GM19324 (cell line): ENCODE measurements around the gene NR2C2AP.
"Not testable (repeated sequence)": the region's sequence is repeated elsewhere in the genome, so short reads cannot be mapped to it uniquely, and the experiment has no call there.

Experiments
- ATAC-seq: cut with Tn5 transposase; IDR thresholded peaks from one replicate; pipeline ENCODE4 v1.9.1; 2021; ENCODE audit warnings: mild to moderate bottlenecking, moderate library complexity; ENCODE audit not compliant: unreplicated experiment, low FRiP score

The NR2C2AP gene, protein sequence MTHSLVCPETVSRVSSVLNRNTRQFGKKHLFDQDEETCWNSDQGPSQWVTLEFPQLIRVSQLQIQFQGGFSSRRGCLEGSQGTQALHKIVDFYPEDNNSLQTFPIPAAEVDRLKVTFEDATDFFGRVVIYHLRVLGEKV

DNA sequence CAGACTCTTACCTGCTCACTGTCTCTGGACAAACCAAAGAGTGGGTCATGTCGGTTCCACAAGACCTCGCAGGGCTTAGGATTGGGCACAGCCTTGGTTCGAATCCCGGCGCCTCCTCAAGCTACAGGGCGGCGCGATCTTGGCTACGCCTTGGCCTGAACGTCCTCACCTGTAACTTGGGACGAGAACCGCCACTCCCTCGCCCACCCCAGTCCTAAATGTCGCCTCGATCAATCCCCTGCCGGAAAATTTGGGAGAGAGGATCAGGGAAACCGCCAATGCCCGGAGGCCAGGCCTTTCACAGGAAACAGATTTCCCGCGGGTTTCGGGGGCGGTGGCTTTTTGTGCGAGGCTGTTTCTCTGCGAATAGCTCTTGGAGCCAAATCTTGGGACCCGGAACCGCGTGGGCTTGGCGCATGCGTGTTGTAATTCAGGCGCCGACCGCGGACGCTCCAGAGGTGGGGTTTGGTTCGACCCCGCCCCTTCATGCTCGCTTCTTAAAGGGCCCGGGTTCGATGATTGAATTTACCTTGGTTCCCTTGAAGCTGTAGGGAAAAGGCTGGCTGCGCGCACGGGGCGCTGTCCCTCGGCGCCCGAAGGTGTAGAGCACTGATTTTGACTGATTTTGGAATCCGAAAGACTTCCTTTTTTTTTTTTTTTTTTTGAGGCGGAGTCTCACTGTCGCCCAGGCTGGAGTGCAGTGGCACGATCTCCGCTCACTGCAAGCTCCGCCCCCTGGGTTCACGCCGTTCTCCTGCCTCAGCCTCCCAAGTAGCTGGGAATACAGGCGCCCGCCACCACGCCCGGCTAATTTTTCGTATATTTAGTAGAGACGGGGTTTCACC is at the start of gene NR2C2AP:
TSS of gene NR2C2AP (minus strand) at position 403 of the 845 bp plus-strand sequence. CDS start at position 49, 354 bp downstream.
- peak; percentile 75 for ATAC-seq

DNA sequence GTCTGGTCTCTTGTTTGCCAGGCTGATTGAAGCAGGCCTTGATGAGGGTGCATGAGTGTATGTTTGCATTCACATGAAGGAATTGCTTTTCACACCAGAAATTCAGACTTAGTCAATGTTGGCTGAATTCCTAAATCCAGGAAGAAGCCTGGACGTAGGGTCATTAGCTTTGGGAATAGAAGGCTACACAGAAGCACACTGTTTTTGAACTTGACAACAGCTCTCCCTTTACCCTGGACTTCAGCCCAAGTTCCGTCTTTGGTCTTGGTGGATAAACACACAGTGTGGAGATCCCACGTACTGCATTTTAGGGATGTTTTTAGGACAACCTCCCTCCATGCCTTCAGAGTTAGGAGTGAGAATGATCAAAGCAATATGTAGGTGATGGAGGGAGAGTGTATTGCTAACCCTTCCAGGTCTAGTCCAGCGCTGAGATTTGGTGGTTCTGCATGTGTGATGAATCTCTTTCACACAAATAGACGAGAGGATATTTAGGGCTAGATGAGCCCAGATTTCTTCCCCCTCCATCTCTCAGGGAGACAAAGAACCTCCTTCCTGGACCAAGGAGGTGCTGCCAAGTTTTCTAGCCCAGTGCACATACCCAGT is 47.1 kb upstream of the NR2C2AP start:
- no peak for ATAC-seq

DNA sequence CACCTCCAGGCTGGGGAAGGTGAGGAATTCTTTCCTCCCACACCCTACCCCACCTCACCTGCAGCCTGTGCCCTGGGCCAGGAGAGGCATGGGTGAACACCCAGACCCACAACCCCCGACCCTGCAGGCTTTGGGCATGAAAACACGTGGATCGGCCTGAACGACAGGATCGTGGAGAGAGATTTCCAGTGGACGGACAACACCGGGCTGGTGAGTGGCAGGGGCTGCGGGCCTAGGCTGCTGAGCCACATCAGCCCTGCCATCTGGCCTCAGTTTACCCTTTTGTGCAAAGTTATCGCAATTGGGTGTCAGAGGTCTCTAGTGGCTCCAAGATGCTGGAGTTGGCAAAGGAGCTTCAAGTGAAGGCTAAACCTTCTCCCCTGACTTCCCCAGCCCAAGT is 37.3 kb upstream of the NR2C2AP start:
- no peak for ATAC-seq

DNA sequence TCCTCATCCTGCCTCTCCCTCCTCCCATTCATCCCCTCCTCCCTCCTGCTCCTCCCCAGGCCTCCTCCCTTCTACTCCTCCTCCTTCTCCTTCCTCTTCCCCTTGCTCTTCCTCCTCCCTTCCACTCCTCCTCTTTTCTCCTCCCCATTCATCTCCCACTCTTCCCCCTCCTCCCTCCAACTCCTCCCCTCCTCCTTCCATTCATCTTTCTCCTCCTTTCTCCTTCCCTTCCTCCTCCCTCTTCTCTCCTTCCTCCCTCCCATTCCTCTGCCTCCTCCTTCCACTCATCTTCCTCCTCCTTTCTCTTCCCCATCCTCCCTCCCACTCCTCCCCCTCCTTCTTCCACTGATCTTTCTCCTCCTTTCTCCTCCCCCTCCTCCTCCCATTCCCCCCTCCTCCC is 36.5 kb upstream of the NR2C2AP start:
- ATAC-seq = no peak

DNA sequence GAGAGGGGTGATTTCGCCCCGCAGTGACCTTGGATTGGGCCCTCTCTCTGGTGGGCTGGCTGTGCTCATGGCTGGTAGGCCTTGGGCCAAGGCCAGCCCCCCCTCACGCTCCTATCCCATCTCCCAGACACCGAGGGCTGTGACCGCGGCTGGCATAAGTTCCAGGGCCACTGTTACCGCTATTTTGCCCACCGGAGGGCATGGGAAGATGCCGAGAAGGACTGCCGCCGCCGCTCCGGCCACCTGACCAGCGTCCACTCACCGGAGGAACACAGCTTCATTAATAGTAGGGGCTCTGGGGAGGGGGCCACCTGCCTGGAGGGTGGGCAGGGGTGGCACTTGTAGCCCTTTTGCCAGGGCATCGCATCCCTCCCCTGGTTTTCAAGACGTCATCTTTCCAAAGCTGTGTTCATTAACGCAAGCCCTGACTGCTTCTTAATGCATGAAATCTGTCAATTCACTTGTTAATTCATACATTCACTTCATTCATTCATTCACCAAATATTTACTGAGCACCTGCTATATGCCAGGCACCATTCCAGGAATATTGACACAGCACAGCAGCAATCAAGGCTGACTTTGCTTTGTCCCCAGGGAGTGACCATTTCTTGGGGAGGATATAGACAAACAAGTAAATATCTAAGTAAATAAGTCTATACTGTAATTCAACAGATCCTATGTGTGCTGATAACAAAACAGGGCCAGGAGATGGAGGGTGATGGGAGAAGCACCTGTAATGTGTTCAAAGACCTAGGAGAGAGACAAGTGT is 35.1 kb upstream of the NR2C2AP start:
- ATAC-seq = no peak

DNA sequence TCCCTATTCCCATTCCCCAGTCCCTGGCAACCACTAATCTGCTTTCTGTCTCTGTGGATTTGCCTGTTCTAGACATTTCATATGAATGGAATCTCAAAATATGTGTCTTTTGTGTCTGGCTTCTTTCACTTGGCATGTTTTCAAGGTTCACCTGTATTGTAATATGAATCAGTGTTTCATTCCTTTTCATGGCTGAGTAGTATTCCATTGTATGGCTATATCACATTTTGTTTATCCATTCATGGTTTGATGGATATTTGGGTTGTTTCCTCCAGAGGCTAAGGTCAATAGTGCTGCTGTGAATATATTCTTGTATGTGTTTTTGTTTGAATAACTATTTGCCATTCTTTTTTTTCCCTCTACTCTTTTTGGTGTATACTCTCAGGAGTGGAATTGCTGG is 33.0 kb upstream of the NR2C2AP start:
- ATAC-seq = no peak

DNA sequence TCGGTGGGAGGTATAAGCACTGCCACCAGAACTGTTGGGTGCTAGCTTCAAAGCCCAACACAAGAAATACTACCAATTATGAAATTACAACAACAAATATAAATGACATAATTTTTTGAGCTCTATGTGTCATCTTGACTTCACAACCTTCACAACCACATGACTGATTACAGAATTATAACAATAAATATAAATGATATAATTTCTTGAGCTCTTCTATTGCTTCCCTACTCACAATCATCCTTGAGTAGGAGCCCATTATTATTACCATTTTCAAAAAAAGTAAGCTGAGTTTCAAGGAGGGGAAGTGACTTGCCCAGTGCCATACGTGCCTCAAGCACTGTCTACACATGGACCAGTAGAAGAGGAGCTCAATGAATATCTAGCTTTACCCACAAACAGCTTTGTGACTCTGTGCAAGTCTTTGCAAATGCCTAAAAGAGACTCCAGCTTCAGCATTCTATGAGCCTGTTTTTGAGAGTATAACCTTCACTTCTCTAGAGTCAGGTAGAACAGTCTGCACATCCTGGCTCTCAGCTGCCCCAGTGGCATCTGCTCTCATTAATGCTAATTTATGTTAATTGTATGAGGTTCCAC is 31.1 kb upstream of the NR2C2AP start:
- ATAC-seq = no peak

DNA sequence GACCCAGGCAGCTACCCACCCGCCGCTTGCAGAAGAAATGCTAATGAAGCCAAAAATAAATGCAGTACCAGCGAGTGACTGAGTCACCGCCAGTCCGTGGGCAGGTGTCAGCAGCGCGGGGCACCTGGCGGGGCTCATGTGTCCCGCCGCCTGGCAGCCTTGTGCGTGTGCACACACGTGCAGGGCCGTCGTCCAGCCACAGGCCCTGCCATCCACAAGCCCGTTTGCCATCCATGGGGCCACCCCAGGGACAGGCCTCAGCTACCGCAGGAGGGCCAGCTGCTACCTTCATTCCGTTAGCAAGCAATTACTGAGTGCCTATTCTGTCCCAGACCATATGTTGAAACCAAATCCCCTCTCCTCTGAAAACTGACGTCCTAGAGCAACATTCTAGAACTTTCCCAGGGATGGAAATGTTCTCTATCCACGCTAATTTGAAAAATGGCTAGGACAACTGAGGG is 29.1 kb upstream of the NR2C2AP start:
- ATAC-seq = no peak

DNA sequence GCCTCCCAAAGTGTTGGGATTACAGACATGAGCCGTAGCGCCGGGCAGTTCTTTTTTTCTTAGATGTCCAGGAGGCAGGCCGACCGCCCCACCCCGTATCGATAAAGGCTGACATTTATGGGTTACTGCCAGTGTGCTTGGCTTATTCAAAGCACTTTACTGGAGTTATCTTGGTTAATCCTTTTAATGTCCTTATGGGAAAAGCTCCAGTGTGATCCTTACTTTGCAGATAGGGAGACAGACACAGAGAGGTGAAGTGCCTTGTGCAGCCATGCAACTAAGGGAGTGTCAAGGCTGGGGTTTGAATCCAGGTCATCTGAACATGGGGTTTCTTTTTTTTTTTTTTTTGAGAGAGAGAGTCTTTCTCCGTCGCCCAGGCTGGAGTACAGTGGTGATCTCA is 27.8 kb upstream of the NR2C2AP start:
- no peak for ATAC-seq

DNA sequence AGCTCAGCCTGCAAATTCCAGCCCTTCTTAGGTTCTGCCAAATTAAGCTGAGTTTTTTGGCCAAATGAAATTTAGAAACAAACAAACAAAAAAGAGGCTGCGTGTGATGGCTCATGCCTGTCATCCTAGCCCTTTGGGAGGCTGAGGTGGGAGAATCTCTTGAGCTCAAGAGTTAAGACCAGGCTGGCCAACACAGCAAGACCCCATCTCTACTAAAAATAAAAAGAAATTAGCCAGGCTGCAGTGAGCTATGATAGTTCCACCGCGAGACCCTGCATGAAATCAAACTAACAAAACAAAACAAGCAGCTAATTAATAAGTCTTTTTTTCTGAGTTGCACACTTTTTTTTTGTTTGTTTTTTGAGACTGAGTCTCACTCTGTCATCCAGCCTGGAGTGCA is 26.5 kb upstream of the NR2C2AP start:
- no peak for ATAC-seq

DNA sequence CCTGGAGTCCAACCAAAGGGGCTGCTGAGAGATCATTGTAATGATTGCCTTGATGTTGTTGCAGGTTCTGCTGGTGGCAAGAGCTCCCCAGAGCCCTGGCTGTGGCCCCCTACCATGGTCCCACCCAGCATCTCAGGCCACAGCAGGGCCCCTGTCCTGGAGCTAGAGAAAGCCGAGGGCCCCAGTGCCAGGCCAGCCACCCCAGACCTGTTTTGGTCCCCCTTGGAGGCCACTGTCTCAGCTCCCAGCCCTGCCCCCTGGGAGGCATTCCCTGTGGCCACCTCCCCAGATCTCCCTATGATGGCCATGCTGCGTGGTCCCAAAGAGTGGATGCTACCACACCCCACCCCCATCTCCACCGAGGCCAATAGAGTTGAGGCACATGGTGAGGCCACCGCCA is 24.0 kb upstream of the NR2C2AP start:
- no peak for ATAC-seq

DNA sequence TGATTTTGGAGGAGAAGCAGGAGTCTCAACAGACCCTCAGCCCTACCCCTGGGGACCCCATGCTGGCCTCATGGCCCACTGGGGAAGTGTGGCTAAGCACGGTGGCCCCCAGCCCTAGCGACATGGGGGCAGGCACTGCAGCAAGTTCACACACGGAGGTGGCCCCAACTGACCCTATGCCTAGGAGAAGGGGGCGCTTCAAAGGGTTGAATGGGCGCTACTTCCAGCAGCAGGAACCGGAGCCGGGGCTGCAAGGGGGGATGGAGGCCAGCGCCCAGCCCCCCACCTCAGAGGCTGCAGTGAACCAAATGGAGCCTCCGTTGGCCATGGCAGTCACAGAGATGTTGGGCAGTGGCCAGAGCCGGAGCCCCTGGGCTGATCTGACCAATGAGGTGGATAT is 23.4 kb upstream of the NR2C2AP start:
- no peak for ATAC-seq

DNA sequence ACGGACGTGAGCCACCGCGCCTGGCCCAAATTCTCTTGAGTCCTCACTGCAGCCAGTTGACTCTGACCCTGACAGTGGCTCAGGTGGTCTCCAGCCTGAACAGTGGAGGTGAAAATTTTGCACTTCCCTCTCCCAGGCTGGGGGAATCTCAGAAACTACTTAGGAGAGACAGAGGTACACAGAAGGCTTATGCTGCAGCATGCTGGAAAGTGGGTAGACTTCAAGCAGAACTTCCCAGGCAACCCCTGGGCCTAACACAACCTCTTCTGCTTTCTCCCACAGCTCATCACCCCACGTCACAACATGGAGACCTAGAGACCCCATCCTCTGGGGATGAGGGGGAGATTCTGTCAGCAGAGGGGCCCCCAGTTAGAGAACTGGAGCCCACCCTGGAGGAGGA is 23.0 kb upstream of the NR2C2AP start:
- ATAC-seq = no peak

DNA sequence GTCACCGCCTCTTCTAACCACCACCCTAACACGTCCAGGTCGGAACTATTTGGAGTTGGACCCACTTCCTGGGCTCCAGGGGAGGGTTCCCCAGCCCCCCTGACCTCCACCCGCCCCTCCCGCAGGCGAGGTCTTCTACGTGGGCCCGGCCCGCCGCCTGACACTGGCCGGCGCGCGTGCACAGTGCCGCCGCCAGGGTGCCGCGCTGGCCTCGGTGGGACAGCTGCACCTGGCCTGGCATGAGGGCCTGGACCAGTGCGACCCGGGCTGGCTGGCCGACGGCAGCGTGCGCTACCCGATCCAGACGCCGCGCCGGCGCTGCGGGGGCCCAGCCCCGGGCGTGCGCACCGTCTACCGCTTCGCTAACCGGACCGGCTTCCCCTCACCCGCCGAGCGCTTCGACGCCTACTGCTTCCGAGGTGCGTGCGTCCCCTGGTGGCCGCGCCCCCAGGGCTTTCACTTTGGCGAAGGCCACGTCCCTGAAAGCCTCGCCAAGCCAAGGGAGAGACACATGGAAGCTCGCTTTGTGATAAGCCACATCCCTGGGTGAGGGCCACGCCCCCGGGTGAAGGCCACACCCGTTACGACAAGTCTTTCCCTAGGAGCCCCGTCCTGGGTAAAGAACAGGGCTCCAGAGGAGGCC is 21.8 kb upstream of the NR2C2AP start:
- ATAC-seq = no peak

DNA sequence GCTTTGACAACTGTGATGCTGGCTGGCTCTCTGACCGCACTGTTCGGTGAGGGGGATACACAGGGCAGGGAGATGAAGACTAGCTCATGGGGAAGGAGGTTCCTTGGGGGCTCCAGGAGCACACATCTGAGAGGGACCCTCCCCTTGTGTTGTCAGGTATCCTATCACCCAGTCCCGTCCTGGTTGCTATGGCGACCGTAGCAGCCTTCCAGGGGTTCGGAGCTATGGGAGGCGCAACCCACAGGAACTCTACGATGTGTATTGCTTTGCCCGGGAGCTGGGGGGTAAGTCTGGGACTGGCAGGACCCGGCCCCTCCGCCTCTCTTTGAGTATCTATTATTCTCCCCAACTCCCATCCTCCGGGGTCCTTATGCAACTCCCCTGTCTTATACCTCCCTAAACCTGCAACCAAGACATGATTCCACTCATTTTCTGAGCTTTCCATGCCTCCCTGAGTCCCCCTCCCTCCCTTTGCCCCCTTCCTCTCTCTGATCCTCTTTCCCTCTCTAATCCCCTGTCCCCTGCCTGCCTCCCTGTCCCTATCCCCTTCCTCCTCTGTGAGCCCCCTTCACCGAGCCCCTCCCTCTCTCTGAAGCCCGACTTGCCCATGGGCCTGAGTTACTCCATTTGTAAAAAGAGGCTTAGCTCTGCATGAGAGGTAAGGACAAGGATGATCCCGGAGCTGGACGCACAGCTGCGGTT is 21.1 kb upstream of the NR2C2AP start:
- no peak for ATAC-seq

DNA sequence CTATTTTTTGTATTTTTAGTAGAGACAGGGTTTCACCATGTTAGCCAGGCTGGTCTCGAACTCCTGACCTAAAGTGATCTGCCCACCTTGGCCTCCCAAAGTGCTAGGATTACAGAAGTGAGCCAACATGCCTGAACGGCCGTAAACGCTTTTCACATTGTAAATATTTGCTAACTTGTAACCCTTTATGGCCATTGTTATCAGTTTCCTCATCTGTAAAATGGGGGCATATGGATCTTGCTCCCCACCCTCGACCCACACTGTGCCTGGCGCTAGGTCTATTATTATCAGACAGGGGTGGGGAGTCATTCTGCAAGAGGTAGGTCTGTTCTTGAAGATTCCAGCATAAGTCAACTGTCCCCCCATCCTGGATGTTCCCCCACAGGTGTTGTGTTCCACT is 20.4 kb upstream of the NR2C2AP start:
- no peak for ATAC-seq

DNA sequence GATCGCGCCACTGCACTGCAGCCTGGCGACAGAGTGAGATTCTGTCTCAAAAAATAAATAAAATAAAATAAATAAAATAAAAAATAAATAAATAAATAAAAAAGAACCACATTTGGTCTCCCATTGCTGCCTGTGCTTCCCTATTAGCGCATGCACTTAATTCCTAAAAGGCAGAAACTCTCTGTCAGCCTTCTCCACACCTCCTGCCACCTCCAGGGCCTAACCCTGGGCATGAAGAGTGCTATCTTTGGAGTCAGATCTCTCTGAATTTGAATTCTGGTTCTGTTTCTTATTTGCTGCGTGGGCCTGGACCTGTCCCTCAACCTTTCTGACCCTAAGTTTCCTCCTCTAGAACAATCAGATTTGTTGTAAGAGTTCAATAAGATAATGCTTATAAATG is 19.8 kb upstream of the NR2C2AP start:
- no peak for ATAC-seq

DNA sequence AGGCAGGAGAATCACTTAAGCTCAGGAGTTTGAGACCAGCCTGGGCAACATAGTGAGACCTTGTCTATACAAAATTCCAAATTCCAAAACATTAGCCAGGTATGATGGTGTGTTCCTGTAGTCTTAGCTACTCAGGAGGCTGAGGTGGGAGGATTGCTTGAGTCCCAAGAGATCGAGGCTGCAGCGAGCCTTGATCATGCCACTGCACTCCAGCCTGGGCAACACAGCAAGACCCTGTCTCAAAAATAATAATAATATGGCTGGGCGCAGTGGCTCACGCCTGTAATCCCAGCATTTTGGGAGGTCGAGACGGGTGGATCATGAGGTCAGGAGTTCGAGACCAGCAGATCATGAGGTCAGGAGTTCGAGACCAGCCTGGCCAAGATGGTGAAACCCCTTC is 17.8 kb upstream of the NR2C2AP start:
- not testable (repeated sequence) for ATAC-seq

DNA sequence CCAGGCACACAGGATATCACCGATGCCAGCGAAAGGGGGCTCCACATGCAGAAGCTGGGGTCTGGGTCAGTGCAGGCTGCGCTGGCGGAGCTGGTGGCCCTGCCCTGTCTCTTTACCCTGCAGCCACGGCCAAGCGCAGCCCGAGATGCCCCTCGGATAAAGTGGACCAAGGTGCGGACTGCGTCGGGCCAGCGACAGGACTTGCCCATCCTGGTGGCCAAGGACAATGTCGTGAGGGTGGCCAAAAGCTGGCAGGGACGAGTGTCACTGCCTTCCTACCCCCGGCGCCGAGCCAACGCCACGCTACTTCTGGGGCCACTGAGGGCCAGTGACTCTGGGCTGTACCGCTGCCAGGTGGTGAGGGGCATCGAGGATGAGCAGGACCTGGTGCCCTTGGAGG is 15.7 kb upstream of the NR2C2AP start:
- ATAC-seq = no peak

DNA sequence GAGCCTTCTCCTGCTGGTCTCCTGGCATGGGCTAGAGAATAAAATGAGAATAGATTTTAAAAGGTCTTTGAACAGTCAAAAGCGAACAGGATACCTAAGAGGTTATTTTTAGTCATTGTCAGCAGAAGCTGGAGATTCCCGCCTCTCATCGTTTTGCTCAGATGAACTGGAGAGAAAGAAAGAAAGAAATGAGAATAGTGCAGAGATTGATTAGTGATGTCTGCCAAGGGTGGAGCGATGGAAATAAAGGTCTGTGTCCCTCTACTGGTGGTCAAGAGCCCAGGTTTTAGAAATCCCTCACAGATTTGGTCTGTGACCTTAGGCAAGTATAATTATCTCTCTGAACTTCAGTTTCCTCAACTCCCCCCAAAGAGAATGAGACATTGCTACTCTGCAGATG is 13.9 kb upstream of the NR2C2AP start:
- no peak for ATAC-seq
